Left ventricle myocardium inferior (tissue), 1 donor: ENCODE measurements around the gene PXK. TPM values are rescaled to one million over a fixed set of nuclear protein-coding genes. Genes with fewer than 3 reads are reported as not detected.
A peak's percentile ranks its signal among the peaks of the same experiment; 100 is the strongest.

Experiments used
- DNase-seq: peaks from one replicate; pipeline ENCODE4 v3.0.0-alpha.2; 2020
- H3K27ac ChIP-seq: fragments of 200-600 bp; replicated peaks from 2 replicates; pipeline ENCODE4 v1.8.0; 2021
- H3K27me3 ChIP-seq: fragments of 200-600 bp; 2 replicates; pipeline ENCODE4 v1.8.0; 2021; ENCODE audit warnings: low read depth
- H3K36me3 ChIP-seq: fragments of 200-600 bp; 2 replicates; pipeline ENCODE4 v1.8.0; 2021
- H3K4me1 ChIP-seq: fragments of 200-600 bp; 2 replicates; pipeline ENCODE4 v1.8.0; 2021
- H3K4me3 ChIP-seq: fragments of 200-600 bp; 2 replicates; pipeline ENCODE4 v1.8.0; 2021; ENCODE audit warnings: mild to moderate bottlenecking, moderate library complexity
- H3K9me3 ChIP-seq: fragments of 200-600 bp; replicated peaks from 2 replicates; pipeline ENCODE4 v1.8.0; 2021
- CTCF ChIP-seq: fragments of 200-600 bp; IDR thresholded peaks from 2 replicates; pipeline ENCODE4 v1.8.0; 2021; ENCODE audit warnings: antibody characterized with exemption, mild to moderate bottlenecking, borderline replicate concordance
- intact Hi-C: fragments of 100-400 bp; cut with micrococcal nuclease; formaldehyde crosslinking; loops from one replicate; pipeline ENCODE4 v1.11.0; 2022
- total RNA-seq: library from RNA; stranded (reverse); fragmentation: NEBNext Ultra II Directional; extraction: Animal tissue kit (Norgen Biotek cat#: 25700); gene quantifications from one replicate; pipeline ENCODE4 v1.2.1, GENCODE V29; 2021
- donor health status: DM: no; HTN: yes; CAD: no; lungs with severe emphysema.

The PXK gene
- total RNA-seq, 1 donor from 2014 or later = 9.2 TPM

- Histone ChIP-seq H3K9me3 (no peaks in the 10 kb centered on the region), H3K27me3 (no peaks in the 10 kb centered on the region), H3K4me1 (peaks cover 19% of the 10 kb centered on the region), H3K27ac (peak overlapping the region; percentile 50), H3K4me3 (no peak overlapping the region), H3K36me3 (no peaks in the 10 kb centered on the region)
- no peak for TF ChIP-seq CTCF
- DNase-seq = no peak
- intact Hi-C loops = loop anchor here (5.0 kb wide), 1 partner anchor 93 kb away; no protein-coding TSS in a partner anchor
These were observed 8.0 kb upstream of the PXK start for GRCh38 chr3:58324391-58325390.

GRCh38 chr3:58325525-58325992, 7.1 kb upstream of the PXK start:
- H3K27ac ChIP-seq = peak overlapping the region; percentile 50
- intact Hi-C loops = no loop called here

GRCh38 chr3:58326267-58326900, 6.3 kb upstream of the PXK start:
- no peaks in the 10 kb centered on the region for H3K9me3 ChIP-seq
- no peaks in the 10 kb centered on the region for H3K36me3 ChIP-seq
- H3K27ac ChIP-seq = no peak overlapping the region
- no peak for TF ChIP-seq CTCF
- no peak overlapping the region for H3K4me3 ChIP-seq
- H3K27me3 ChIP-seq = no peaks in the 10 kb centered on the region
- no peak for DNase-seq
- intact Hi-C loops = no loop called here
- H3K4me1 ChIP-seq = peaks cover 19% of the 10 kb centered on the region

More at GRCh38 chr3:58325525-58325992, 7.1 kb upstream of the PXK start:
- no peaks in the 10 kb centered on the region for H3K27me3 ChIP-seq
- TF ChIP-seq CTCF = no peak
- no peaks in the 10 kb centered on the region for H3K36me3 ChIP-seq
- DNase-seq = no peak
- no peak overlapping the region for H3K4me3 ChIP-seq
- H3K9me3 ChIP-seq = no peaks in the 10 kb centered on the region
- peaks cover 19% of the 10 kb centered on the region for H3K4me1 ChIP-seq

GRCh38 chr3:58329150-58329921, 3.4 kb upstream of the PXK start:
- intact Hi-C loops = no loop called here
- Histone ChIP-seq H3K4me3 (no peak overlapping the region), H3K4me1 (peaks cover 40% of the 10 kb centered on the region), H3K27me3 (no peaks in the 10 kb centered on the region), H3K36me3 (no peaks in the 10 kb centered on the region), H3K9me3 (no peaks in the 10 kb centered on the region), H3K27ac (no peak overlapping the region)
- TF ChIP-seq CTCF = no peak
- no peak for DNase-seq

GRCh38 chr3:58329922-58330413, 2.7 kb upstream of the PXK start:
- H3K9me3 ChIP-seq = no peaks in the 10 kb centered on the region

More at GRCh38 chr3:58329922-58330413, 2.7 kb upstream of the PXK start:
- Histone ChIP-seq H3K4me1 (peaks cover 38% of the 10 kb centered on the region), H3K36me3 (no peaks in the 10 kb centered on the region), H3K27ac (no peak overlapping the region), H3K4me3 (no peak overlapping the region), H3K27me3 (no peaks in the 10 kb centered on the region)
- DNase-seq = no peak
- intact Hi-C loops = loop anchor here (10.0 kb wide), 1 partner anchor 165 kb away; the partner anchor contains the start of gene KCTD6
- TF ChIP-seq CTCF = no peak
